H1 (cell line): ENCODE results near the gene PI4K2A.
"Not testable (repeated sequence)": the region's sequence is repeated elsewhere in the genome, so short reads cannot be mapped to it uniquely, and the experiment has no call there.

Source experiments
- CTCF ChIP-seq, 3 experiments: IDR thresholded peaks; 1 replicate in 2 of 3; 2 replicates in 1 of 3; pipeline versions ENCODE4 v1.5.1 to v1.6.1; 2011; ENCODE audit warnings: low read length in 3 of 3, mild to moderate bottlenecking in 3 of 3, inconsistent platforms in 2 of 3, low read depth in 1 of 3, moderate library complexity in 1 of 3; ENCODE audit not compliant: insufficient read depth in 1 of 3; ENCODE audit errors: control extremely low read depth in 1 of 3
- EZH2 ChIP-seq: fragments of 200-600 bp; sonication (generic); IDR thresholded peaks from 2 replicates; pipeline ENCODE4 v1.7.1; 2012; ENCODE audit warnings: low read depth, mild to moderate bottlenecking, moderate library complexity, low read length, inconsistent platforms; ENCODE audit not compliant: severe bottlenecking
- KDM4A ChIP-seq: IDR thresholded peaks from one replicate; pipeline ENCODE4 v1.7.1; 2012; ENCODE audit warnings: low read depth, mild to moderate bottlenecking, moderate library complexity, low read length, inconsistent platforms; ENCODE audit not compliant: severe bottlenecking
- MAFK ChIP-seq: IDR thresholded peaks from 2 replicates; pipeline ENCODE4 v1.6.1; 2012; ENCODE audit warnings: low read depth, mild to moderate bottlenecking, improper control_type of control experiment, low read length
- NRF1 ChIP-seq: IDR thresholded peaks from 2 replicates; pipeline ENCODE4 v1.6.1; 2011; ENCODE audit warnings: mild to moderate bottlenecking, low read depth, low read length, improper control_type of control experiment
- POLR2A ChIP-seq, 2 experiments: IDR thresholded peaks; 1 replicate in 1 of 2; 2 replicates in 1 of 2; pipeline ENCODE4 v1.6.1; 2011; ENCODE audit warnings: low read depth in 2 of 2, low read length in 2 of 2, mild to moderate bottlenecking in 2 of 2; ENCODE audit errors: control extremely low read depth in 1 of 2
- RNF2 ChIP-seq: fragments of 200-900, 300-1000 bp; sonication (generic); IDR thresholded peaks from 2 replicates; pipeline ENCODE4 v1.7.1; 2016; ENCODE audit warnings: borderline replicate concordance, low read depth, mild to moderate bottlenecking, antibody characterized with exemption, low read length; ENCODE audit not compliant: poor library complexity, severe bottlenecking; ENCODE audit errors: missing control alignments
- SP1 ChIP-seq: IDR thresholded peaks from 2 replicates; pipeline ENCODE4 v1.6.1; 2011; ENCODE audit warnings: low read depth, low read length
- TAF1 ChIP-seq: IDR thresholded peaks from 2 replicates; pipeline ENCODE4 v1.6.1; 2011; ENCODE audit warnings: mild to moderate bottlenecking, low read depth, low read length
- TBP ChIP-seq: IDR thresholded peaks from 2 replicates; pipeline ENCODE4 v1.6.1; 2011; ENCODE audit warnings: low read depth, low read length, improper control_type of control experiment

- TF ChIP-seq EZH2; CTCF (IDR thresholded peaks at IDR 0.05; ENCODE audit: control extremely low read depth in 1 of 3, insufficient read depth in 1 of 3, low read depth in 1 of 3, low read length in 3 of 3); TBP; MAFK; SP1; KDM4A; NRF1; TAF1; POLR2A (IDR thresholded peaks at IDR 0.05; ENCODE audit: control extremely low read depth in 1 of 2, low read depth in 2 of 2, low read length in 2 of 2); RNF2: not testable (repeated sequence)
These were observed 2.1 kb downstream of the PI4K2A start for GRCh38 chr10:97642471-97643159.
